Measurements from ENCODE around the gene FLT4. TPM values are rescaled to one million over a fixed set of nuclear protein-coding genes. Genes with fewer than 3 reads are reported as not detected.

FLT4 gene
- polyA plus RNA-seq, 3 donors: 24.1 to 34.2 (median 34.1) TPM

GRCh38 chr5:180599981-180600553 is 49.3 kb downstream of the FLT4 start:
- no peak for DNase-seq (ENCODE audit: extremely low read depth in 1 of 11, low read depth in 9 of 11, low spot score in 4 of 11)

GRCh38 chr5:180599590-180599914 is 49.8 kb downstream of the FLT4 start:
- no peak for DNase-seq (ENCODE audit: extremely low read depth in 1 of 11, low read depth in 9 of 11, low spot score in 4 of 11)

- no peak for DNase-seq (ENCODE audit: extremely low read depth in 1 of 11, low read depth in 9 of 11, low spot score in 4 of 11)
Observed at GRCh38 chr5:180598797-180599589, 50.4 kb downstream of the FLT4 start.

DNA sequence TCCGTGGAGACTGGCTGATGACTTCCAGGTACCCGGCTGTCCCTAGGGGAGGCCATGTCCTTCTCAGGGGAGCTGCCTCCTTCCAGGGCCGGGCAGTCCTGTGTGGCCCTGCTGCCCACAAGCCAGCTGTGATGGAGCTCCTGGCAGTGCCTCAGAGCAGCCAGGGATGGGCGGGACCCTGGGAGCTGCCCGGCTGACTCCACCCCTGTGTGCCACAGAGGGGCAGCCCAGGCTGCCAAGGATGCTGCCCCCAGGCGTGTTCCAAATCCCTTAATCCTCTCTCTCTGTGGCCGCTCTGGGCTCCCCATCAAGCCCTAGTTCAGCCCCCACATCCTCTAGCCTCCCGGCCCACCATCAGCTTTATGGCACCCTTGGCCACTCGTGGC is 51.1 kb downstream of the FLT4 start:
- no peak for DNase-seq (ENCODE audit: extremely low read depth in 1 of 11, low read depth in 9 of 11, low spot score in 4 of 11)

DNA sequence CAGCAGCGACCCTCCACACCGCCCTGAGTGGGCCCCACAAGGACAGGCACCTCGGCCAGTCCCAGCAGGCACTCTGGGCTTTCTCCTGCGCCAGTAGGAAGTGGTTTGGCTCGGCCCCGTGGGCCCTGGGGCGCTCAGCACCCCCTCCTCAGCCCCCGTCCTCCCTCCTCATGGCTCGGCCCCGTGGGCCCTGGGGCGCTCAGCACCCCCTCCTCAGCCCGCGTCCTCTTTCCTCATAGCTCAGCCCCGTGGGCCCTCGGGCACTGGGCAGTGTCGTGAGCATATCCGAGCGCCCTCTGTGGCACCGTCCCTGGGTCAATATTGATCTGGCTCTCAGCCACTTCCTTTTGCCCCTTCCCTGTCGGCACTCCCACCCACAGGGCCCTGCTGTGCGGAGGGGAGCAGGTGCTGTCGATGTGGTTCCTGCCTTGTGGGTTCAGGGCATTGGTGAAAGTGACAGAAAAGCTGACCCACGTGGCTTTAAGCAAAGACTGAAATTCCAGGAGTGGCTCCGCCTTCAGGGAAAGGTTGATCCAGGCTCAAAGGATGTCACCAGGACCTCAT is 52.6 kb downstream of the FLT4 start:
- DNase-seq (ENCODE audit: extremely low read depth in 1 of 11, low read depth in 9 of 11, low spot score in 4 of 11): no peak

GRCh38 chr5:180596115-180596667 is 53.2 kb downstream of the FLT4 start:
- DNase-seq (ENCODE audit: extremely low read depth in 1 of 11, low read depth in 9 of 11, low spot score in 4 of 11): no peak

DNA sequence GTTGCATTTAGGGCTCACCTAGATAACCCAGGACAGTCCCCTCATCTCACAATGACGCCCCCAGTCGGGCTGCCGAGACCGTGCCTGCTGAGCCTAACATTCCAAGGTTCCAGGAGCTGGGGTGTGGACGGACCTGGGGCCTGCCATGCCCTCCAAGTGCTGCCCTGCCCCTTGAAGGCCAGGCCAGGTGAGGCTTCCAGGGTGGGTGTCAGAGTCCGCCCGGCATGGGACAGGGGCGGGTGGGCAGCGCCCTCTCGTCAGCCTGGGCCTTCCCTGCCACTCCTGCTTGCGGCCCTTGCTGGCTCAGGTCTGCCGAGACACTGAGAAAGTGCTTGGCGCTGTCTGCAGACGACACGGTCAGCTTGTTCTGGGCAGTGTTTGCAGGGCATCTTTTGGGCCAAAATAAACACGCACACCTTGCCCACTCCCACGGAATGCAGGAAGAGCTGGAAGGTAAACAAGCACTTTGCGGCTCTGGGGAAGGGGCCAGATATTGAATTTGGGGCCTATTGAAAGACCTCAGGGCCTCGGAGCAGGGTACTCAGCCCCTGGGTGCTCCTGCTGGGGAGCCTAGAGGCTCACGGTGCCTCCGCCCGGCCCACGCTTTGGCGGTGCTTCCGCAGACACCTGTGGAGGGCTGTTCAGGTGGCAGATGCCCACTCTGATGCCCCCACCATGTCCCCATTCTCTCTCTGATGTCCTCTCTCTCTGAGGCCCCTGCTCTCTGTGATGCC is 53.9 kb downstream of the FLT4 start:
- DNase-seq (ENCODE audit: extremely low read depth in 1 of 11, low read depth in 9 of 11, low spot score in 4 of 11): no peak

DNA sequence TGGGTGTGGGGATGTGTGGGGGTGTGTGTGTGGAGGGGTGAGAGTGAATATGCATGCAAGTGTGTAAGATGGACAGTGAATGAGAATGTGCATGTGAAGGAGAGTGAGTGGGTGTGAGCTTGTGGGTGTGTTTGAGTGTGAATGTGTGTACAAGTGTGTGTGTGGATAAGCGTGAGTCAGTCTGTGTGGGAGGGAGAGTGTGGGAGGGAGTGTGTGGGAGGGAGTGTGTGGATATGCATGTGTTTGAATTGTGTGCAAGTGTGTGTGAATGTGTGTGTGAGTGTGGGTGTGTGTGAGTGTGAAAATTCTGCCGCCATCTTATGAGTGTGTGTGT is 54.4 kb downstream of the FLT4 start:
- no peak for DNase-seq (ENCODE audit: extremely low read depth in 1 of 11, low read depth in 9 of 11, low spot score in 4 of 11)

DNA sequence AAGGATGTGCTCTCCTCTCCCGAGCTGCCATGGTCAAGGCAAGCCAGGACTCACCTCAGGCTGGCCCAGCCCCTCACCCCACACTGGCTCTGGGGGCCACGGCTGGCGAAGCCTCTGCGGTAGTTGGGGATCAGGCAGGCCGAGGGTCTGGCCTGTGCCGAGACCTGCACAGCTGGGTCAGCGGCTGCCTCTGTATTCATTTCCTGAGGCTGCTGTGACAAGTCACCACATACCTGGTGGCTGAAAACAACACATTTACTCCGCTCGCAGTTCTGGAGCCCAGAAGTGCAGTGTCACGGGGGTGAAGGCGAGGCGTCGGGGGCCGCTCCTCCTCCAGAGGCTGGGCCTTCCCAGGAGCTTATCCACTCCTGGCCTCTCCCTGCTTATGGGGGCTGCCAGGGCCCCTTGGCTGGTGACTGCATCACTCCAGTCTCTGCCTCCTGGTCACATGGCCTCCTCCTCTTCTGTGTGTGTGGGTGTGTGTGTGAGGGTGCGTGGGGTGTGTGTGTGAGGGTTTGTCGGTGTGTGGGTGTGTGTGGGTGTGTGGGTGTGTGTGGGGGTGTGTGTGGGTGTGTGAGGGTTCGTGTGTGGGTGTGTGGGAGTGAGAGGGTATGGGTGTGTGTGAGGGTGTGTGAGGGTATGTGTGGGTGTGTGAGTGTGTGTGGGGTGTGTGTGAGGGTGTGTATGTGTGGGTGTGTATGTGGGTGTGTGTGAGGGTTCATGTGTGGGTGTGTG is 54.9 kb downstream of the FLT4 start:
- no peak for DNase-seq (ENCODE audit: extremely low read depth in 1 of 11, low read depth in 9 of 11, low spot score in 4 of 11)

DNA sequence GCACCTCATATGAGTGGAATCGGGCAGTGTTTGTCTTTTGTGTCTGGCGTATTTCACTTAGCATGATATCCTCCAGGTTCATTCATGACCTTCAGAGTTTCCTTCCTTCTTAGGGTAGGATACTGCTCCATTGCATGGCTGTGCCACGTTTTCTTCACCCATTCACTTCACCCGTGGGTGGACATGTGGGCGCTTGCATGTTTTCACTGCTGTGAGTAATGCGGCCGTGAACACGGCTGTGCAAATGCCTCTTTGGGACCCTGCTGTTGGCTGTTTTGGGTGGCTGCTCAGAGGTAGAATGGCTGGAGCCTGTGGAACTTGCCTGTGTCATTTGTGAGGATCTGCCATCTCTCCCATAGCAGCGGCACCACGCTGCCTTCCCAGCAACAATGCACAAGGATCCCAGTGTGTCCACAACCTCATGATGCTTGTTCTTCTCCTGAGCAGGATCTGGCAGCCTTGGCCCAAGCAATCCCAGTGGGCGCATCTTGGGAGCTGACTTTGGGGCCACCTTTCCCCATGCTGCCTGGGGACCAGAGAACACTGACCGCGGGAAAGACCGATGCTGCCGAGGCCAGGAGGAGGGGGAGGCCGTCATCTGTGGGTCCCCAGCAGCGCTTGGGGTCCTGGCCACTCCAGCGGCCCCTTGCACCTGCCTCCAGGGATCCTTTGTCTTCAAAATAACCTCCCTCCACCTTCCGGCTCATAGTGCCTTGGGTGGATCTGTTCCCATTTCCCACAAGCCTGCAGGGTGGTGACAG is 55.8 kb downstream of the FLT4 start:
- no peak for DNase-seq (ENCODE audit: extremely low read depth in 1 of 11, low read depth in 9 of 11, low spot score in 4 of 11)

DNA sequence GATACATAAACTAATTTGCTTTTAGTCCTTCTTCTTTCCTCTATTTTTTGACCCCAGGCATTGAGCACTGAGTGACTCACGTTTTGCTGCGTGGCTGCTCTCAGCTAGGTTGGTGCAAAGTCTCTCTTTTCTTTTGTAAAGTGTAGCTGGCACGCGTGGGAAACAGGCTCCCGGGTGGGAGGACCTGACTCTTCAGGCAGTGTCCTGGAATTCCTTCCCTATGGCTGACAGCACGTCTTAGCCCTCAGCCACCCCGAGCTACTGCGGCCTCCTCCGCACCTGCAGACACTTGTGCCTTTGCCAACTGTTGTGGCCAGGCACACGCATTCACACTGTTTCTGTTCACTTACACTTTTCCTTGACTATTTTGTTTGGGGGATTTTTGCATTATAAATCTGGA is 57.2 kb downstream of the FLT4 start:
- DNase-seq (ENCODE audit: extremely low read depth in 1 of 11, low read depth in 9 of 11, low spot score in 4 of 11): no peak

DNA sequence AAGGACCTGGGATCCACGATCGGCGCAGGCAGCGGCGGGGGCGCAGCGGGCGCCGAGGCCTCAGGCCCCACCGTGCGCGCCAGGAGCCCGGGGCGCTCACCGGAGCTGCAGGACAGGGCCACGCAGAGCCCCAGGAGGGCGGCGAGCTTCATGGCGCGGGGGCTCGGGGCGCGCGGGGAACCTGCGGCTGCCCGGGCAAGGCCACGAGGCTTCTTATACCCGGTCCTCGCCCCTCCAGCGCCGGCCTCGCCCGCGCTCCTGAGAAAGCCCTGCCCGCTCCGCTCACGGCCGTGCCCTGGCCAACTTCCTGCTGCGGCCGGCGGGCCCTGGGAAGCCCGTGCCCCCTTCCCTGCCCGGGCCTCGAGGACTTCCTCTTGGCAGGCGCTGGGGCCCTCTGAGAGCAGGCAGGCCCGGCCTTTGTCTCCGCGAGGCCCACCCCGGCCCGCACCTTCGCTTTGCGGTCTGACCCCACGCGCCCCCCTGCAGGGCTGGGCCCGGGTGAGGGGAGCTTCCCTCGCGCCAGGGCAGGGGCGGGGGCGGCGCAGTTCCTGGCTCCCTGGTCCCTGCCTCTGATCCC is 58.0 kb downstream of the FLT4 start, which contains the start of gene SCGB3A1:
Gene SCGB3A1 (minus strand): TSS at position 189 of the 577 bp plus-strand sequence. CDS start 37 bp downstream, at position 152.
- no peak for DNase-seq (ENCODE audit: extremely low read depth in 1 of 11, low read depth in 9 of 11, low spot score in 4 of 11)

DNA sequence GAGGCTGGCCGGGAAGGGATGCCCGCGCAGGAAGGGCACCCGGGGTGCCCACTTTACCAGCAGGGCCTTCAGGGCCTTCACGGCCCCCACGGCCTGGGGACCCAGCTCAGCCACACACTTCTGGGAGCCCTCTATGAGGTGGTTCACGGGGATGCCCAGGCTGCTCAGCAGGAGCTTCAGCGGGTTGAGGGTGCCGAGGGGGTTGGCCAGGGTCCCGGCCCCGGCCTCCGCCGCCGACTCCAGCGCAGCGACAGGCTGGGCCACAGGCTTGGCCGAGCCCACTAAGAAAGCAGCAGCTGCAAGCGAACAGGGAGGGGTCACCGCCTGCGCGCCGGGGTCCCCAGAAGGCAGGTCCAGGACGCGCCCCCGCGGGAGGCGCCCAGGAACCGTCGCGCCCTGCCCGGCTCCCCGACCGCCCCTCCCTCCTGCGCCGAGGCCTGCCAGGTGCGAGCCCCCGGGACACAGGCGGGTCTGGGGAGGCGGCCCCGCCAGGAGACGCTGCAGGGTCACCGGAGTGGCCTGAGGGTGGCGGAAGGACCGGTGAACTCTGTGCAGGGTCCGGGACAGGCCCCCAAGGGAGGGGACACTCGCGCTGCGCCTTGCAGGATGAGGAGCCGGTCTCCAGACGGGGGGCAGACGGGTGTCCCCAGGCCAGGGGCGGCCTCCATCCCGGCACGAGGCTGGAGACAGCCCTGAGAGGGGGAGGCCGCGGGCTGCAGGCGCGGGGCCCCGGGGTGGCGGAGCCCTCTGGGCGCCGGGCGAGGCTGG is 58.7 kb downstream of the FLT4 start:
- no peak for DNase-seq (ENCODE audit: extremely low read depth in 1 of 11, low read depth in 9 of 11, low spot score in 4 of 11)

- no peak for DNase-seq (ENCODE audit: extremely low read depth in 1 of 11, low read depth in 9 of 11, low spot score in 4 of 11)
Observed at GRCh38 chr5:180589771-180590542, 59.4 kb downstream of the FLT4 start.

DNA sequence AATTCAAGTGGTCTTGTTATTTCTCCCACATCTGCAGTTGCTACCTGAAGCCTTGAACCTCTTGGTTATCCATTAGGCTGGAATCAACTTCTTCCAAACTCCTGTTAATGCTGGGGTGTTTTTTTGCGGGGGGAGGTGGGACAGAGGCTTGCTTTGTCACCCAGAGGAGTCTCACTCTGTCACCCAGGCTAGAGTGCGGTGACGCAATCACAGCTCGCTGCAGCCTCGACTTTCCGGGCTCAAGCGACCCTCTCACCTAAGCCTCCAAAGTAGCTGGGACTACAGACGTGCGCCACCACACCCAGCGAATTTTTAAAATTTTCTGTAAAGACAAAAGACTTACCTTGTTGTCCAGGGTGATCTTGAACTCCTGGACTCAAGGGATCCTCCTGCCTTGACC is 62.5 kb downstream of the FLT4 start:
- no peak for DNase-seq (ENCODE audit: extremely low read depth in 1 of 11, low read depth in 9 of 11, low spot score in 4 of 11)

DNA sequence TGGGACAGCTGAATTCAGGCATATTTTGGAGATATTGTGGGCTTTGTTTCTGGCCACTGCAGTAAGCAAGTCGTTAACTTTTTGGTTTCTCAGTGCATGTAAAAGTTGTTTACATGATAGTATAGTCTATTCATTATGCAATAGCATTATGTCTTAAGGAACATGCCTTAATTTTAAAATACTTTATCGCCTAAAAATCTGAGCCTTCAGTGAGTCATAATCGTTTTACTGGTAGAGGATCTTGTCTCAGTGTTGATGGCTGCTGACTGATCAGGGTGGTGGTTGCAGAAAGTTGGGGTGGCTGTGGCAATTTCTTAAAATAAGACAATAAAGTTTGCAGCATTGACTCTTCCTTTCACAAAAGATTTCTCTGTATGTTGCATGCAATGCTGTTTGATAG is 63.2 kb downstream of the FLT4 start:
- DNase-seq (ENCODE audit: extremely low read depth in 1 of 11, low read depth in 9 of 11, low spot score in 4 of 11): no peak

GRCh38 chr5:180583738-180584137 is 65.7 kb downstream of the FLT4 start:
- no peak for DNase-seq (ENCODE audit: extremely low read depth in 1 of 11, low read depth in 9 of 11, low spot score in 4 of 11)

Data from renal cortex interstitium (tissue), 11 donors.